H9 (cell line): ENCODE results near the gene TNIP2. TPM values are rescaled to one million over a fixed set of nuclear protein-coding genes. Genes with fewer than 3 reads are reported as not detected.

Experiments
- DNase-seq: peaks from one replicate; pipeline ENCODE4 v3.0.0-alpha.2; 2017
- H2AFZ ChIP-seq: one replicate; pipeline ENCODE4 v1.6.1; 2013; ENCODE audit warnings: mild to moderate bottlenecking, low read length, control low read depth, moderate library complexity
- H2AK5ac ChIP-seq: 2 replicates; pipeline ENCODE4 v1.6.1; 2013; ENCODE audit warnings: low read length, control low read depth, mixed read lengths; ENCODE audit not compliant: insufficient read length
- H2BK120ac ChIP-seq: one replicate; pipeline ENCODE4 v1.6.1; 2013; ENCODE audit warnings: low read depth, mild to moderate bottlenecking, low read length, control low read depth, inconsistent platforms; ENCODE audit not compliant: poor library complexity, severe bottlenecking
- H2BK12ac ChIP-seq: 2 replicates; pipeline ENCODE4 v1.6.1; 2013; ENCODE audit warnings: low read length, control low read depth, mixed read lengths, low read depth; ENCODE audit not compliant: insufficient read length
- H2BK15ac ChIP-seq: 2 replicates; pipeline ENCODE4 v1.6.1; 2013; ENCODE audit warnings: low read depth, low read length, control low read depth
- H2BK20ac ChIP-seq: one replicate; pipeline ENCODE4 v1.6.1; 2013; ENCODE audit warnings: low read depth, mild to moderate bottlenecking, low read length, control low read depth, inconsistent platforms; ENCODE audit not compliant: poor library complexity, severe bottlenecking
- H2BK5ac ChIP-seq: 2 replicates; pipeline ENCODE4 v1.6.1; 2013; ENCODE audit warnings: low read length, control low read depth, mixed read lengths; ENCODE audit not compliant: insufficient read length
- H3K14ac ChIP-seq: 2 replicates; pipeline ENCODE4 v1.6.1; 2013; ENCODE audit warnings: low read length, control low read depth; ENCODE audit not compliant: insufficient read depth
- H3K18ac ChIP-seq: 2 replicates; pipeline ENCODE4 v1.6.1; 2013; ENCODE audit warnings: low read depth, mild to moderate bottlenecking, mixed read lengths, low read length, control low read depth; ENCODE audit not compliant: insufficient read length
- H3K23ac ChIP-seq: 2 replicates; pipeline ENCODE4 v1.6.1; 2013; ENCODE audit warnings: low read length, control low read depth, mixed read lengths, low read depth; ENCODE audit not compliant: insufficient read length
- H3K23me2 ChIP-seq: 2 replicates; pipeline ENCODE4 v1.6.1; 2013; ENCODE audit warnings: low read depth, mild to moderate bottlenecking, mixed read lengths, low read length, control low read depth; ENCODE audit not compliant: insufficient read length, poor library complexity, severe bottlenecking
- H3K27ac ChIP-seq: 2 replicates; pipeline ENCODE4 v1.5.1; 2013; ENCODE audit warnings: low read length, control low read depth, mixed read lengths, low read depth; ENCODE audit not compliant: insufficient read length
- H3K27me3 ChIP-seq: 2 replicates; pipeline ENCODE4 v1.6.1; 2013; ENCODE audit warnings: low read length, control low read depth, inconsistent platforms; ENCODE audit not compliant: insufficient read depth
- H3K4ac ChIP-seq: 2 replicates; pipeline ENCODE4 v1.6.1; 2013; ENCODE audit warnings: low read depth, mild to moderate bottlenecking, control low read depth, inconsistent platforms, low read length, moderate library complexity
- H3K4me1 ChIP-seq: 2 replicates; pipeline ENCODE4 v1.6.1; 2013; ENCODE audit warnings: low read length, control low read depth, inconsistent platforms; ENCODE audit not compliant: insufficient read depth
- H3K4me2 ChIP-seq: 2 replicates; pipeline ENCODE4 v1.6.1; 2013; ENCODE audit warnings: low read length, control low read depth, mixed read lengths; ENCODE audit not compliant: insufficient read length, insufficient read depth
- H3K56ac ChIP-seq: 2 replicates; pipeline ENCODE4 v1.6.1; 2013; ENCODE audit warnings: low read depth, mild to moderate bottlenecking, mixed read lengths, low read length, control low read depth; ENCODE audit not compliant: insufficient read length
- H3K79me1 ChIP-seq: 2 replicates; pipeline ENCODE4 v1.6.1; 2013; ENCODE audit warnings: low read depth, mild to moderate bottlenecking, moderate library complexity, low read length, control low read depth, inconsistent platforms; ENCODE audit not compliant: insufficient read depth, poor library complexity, severe bottlenecking
- H3K79me2 ChIP-seq: 2 replicates; pipeline ENCODE4 v1.6.1; 2013; ENCODE audit warnings: low read length, control low read depth, inconsistent platforms; ENCODE audit not compliant: insufficient read depth
- H3K9ac ChIP-seq: 2 replicates; pipeline ENCODE4 v1.6.1; 2013; ENCODE audit warnings: low read length, control low read depth, mixed read lengths; ENCODE audit not compliant: insufficient read length; ENCODE audit errors: extremely low read depth
- H3K9me3 ChIP-seq: one replicate; pipeline ENCODE4 v1.6.1; 2013; ENCODE audit warnings: low read depth, low read length, inconsistent platforms; ENCODE audit not compliant: control insufficient read depth
- H3T11ph ChIP-seq: one replicate; pipeline ENCODE4 v1.6.1; 2013; ENCODE audit warnings: mild to moderate bottlenecking, low read length, control low read depth, inconsistent platforms
- H4K20me1 ChIP-seq: one replicate; pipeline ENCODE4 v1.6.1; 2013; ENCODE audit not compliant: control insufficient read depth, insufficient read length, insufficient read depth
- H4K5ac ChIP-seq: 2 replicates; pipeline ENCODE4 v1.6.1; 2013; ENCODE audit warnings: low read depth, mild to moderate bottlenecking, mixed read lengths, low read length, control low read depth; ENCODE audit not compliant: insufficient read length
- H4K8ac ChIP-seq: replicated peaks from 2 replicates; pipeline ENCODE4 v1.6.1; 2013; ENCODE audit warnings: low read length, control low read depth, mixed read lengths, low read depth; ENCODE audit not compliant: insufficient read length
- H4K91ac ChIP-seq: 2 replicates; pipeline ENCODE4 v1.6.1; 2013; ENCODE audit warnings: low read depth, mild to moderate bottlenecking, moderate library complexity, mixed read lengths, low read length, control low read depth; ENCODE audit not compliant: insufficient read length
- H3K27ac Mint-ChIP-seq, 3 experiments: 2 replicates in 2 of 3; 3 replicates in 1 of 3; pipeline ENCODE4 v1.8.0; 2020 to 2021; ENCODE audit warnings: mixed read lengths in 3 of 3, mild to moderate bottlenecking in 1 of 3, moderate library complexity in 1 of 3
- H3K27me3 Mint-ChIP-seq: 2 replicates; pipeline ENCODE4 v1.8.0; 2021; ENCODE audit warnings: low read depth, mild to moderate bottlenecking, moderate library complexity, mixed read lengths
- H3K36me3 Mint-ChIP-seq, 3 experiments: 2 replicates in 2 of 3; 3 replicates in 1 of 3; pipeline ENCODE4 v1.8.0; 2020 to 2021; ENCODE audit warnings: low read depth in 3 of 3, mixed read lengths in 3 of 3; ENCODE audit not compliant: insufficient read depth in 1 of 3
- H3K4me1 Mint-ChIP-seq, 2 experiments: 2 replicates each; pipeline ENCODE4 v1.8.0; 2020; ENCODE audit warnings: mixed read lengths in 2 of 2
- H3K4me3 Mint-ChIP-seq, 2 experiments: 2 replicates in 1 of 2; 3 replicates in 1 of 2; pipeline ENCODE4 v1.8.0; 2020 to 2021; ENCODE audit warnings: mild to moderate bottlenecking in 2 of 2, mixed read lengths in 2 of 2, moderate library complexity in 1 of 2
- H3K9me3 Mint-ChIP-seq, 2 experiments: 2 replicates in 1 of 2; 3 replicates in 1 of 2; pipeline ENCODE4 v1.8.0; 2020; ENCODE audit warnings: mild to moderate bottlenecking in 2 of 2, mixed read lengths in 2 of 2, moderate library complexity in 1 of 2
- WGBS: extraction: QIAGEN DNeasy Blood & Tissue Kit; methylation state at CpG from one replicate; pipeline ENCODE4 v1.1.7; 2013; ENCODE audit warnings: missing lambda C conversion rate, low lambda C conversion rate, mixed read lengths; ENCODE audit not compliant: insufficient read length; ENCODE audit errors: extremely low coverage; 5-methylcytosine and 5-hydroxymethylcytosine counted together
- total RNA-seq: library from RNA; stranded (reverse); gene quantifications from 2 replicates; pipeline ENCODE4 v1.2.1, GENCODE V29; 2021
- TF ChIP-seq, protein P1 (sequence below): fragments of 200-600 bp; sonication (generic); conservative IDR thresholded peaks from 3 replicates; pipeline ENCODE4 v1.8.0; 2021; ENCODE audit warnings: antibody characterized with exemption, mild to moderate bottlenecking

TNIP2 gene
- total RNA-seq, 1 experiment from 2014 or later, result 44.7 TPM

DNA sequence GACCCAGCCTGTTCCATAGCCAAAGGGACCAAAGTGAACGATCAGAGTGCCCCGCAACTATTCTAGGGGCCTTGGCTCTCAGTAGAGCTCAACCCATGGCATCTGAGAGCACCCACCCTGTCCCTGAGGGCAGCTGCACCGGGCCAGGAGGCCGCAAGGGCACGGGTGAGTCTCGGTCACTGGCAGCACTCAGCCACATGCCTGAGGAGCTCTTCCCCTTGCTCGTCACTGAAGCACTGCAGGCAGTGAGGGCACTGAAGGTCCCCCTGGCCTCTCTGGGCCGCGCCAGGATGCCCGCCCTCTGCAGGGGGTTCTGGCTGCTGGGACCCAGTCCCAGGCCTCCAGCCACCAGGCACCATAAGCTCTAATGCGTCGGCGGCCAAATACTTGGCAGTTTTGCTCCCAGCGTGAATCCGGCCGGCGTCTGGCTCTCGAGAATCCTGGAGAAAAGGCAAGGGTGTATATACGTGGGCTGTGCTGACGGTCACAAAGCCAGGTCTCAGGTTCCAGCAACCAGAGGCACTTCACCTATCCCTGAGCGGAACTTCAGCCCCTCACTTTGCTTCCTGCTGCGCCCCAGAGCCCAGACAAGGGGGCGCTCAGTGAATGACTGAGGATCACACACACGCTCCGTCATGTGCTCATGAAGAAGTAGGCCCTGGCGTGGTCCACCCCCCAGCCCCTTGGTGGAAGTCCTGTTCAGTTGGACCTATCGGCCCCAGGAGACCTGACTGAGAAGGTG is 13.9 kb downstream of the TNIP2 start:
- Histone ChIP-seq H3K4me2 (no peak overlapping the region), H3K4me1 (no peaks in the 10 kb centered on the region), H3K79me2 (no peaks in the 10 kb centered on the region), H2BK20ac (no peak overlapping the region), H4K8ac (no peak overlapping the region), H2BK120ac (no peak overlapping the region), H3K4ac (no peak overlapping the region), H3K14ac (no peak overlapping the region), H4K5ac (no peak overlapping the region), H3K23me2 (no peaks in the 10 kb centered on the region), H2AFZ (no peak overlapping the region), H4K20me1 (no peaks in the 10 kb centered on the region), H2BK5ac (no peak overlapping the region), H3K27ac (no peak overlapping the region), H4K91ac (no peak overlapping the region), H3K9ac (no peak overlapping the region), H3K23ac (no peak overlapping the region), H3K18ac (no peak overlapping the region), H3T11ph (no peak overlapping the region), H2BK15ac (no peak overlapping the region), H2BK12ac (no peak overlapping the region), H2AK5ac (no peak overlapping the region), H3K27me3 (no peaks in the 10 kb centered on the region), H3K79me1 (no peaks in the 10 kb centered on the region), H3K56ac (no peak overlapping the region), H3K9me3 (no peaks in the 10 kb centered on the region)
- no peaks in the 10 kb centered on the region for H3K4me1 Mint-ChIP-seq
- no peak overlapping the region; a peak in 1 of 5 replicates for H3K4me3 Mint-ChIP-seq
- H3K9me3 Mint-ChIP-seq, result peaks cover 0 to 6% of the 10 kb centered on the region in 2 experiments; a peak in 2 of 5 replicates
- TF ChIP-seq, protein P1, sequence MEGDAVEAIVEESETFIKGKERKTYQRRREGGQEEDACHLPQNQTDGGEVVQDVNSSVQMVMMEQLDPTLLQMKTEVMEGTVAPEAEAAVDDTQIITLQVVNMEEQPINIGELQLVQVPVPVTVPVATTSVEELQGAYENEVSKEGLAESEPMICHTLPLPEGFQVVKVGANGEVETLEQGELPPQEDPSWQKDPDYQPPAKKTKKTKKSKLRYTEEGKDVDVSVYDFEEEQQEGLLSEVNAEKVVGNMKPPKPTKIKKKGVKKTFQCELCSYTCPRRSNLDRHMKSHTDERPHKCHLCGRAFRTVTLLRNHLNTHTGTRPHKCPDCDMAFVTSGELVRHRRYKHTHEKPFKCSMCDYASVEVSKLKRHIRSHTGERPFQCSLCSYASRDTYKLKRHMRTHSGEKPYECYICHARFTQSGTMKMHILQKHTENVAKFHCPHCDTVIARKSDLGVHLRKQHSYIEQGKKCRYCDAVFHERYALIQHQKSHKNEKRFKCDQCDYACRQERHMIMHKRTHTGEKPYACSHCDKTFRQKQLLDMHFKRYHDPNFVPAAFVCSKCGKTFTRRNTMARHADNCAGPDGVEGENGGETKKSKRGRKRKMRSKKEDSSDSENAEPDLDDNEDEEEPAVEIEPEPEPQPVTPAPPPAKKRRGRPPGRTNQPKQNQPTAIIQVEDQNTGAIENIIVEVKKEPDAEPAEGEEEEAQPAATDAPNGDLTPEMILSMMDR, result no peak
- peak overlapping the region in 1 of 3 experiments; percentile 61; a peak in 1 of 7 replicates for H3K27ac Mint-ChIP-seq
- no CpG with 5 or more reads among the region's 27 CpGs for WGBS
- no peak for DNase-seq
- peaks cover 20 to 56% (median 44%) of the 10 kb centered on the region in 3 experiments; a peak in 6 of 7 replicates for H3K36me3 Mint-ChIP-seq
- peaks cover 6% of the 10 kb centered on the region; the same call in 1 of the 2 replicates for H3K27me3 Mint-ChIP-seq
